DMS153 (cell line): ENCODE measurements around the gene PIKFYVE.
"Not testable (repeated sequence)": the region's sequence is repeated elsewhere in the genome, so short reads cannot be mapped to it uniquely, and the experiment has no call there.

ENCODE experiments used
- DNase-seq: peaks from one replicate; lab custom pipeline; 2025; lab: John Stamatoyannopoulos, UW

The PIKFYVE gene

DNA sequence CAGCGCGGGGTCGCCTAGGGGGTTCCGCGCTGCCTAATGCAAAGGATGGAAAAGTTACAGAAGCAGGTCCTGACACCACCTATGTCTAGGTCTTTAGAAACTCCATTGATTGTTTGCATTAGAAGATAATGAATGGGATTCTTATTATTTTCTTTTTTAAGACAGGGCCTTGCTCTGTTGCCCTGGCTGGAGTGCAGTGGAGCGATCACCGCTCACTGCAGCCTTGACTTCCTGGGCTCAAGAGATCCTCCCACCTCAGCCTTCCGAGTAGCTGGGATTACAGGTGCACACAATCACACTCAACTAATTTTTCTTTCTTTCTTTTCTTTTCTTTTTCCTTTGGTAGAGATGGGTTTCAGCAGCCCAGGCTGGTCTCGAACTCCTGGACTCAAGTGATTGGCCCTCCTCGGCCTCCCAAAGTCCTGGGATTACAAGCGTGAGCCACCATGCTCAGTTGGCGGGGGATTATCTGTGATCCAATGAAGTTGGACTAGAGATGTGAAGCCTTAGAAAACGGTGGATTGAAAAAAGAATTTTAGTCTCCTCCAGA, 10.4 kb upstream of the PIKFYVE start:
- no peak for DNase-seq

DNA sequence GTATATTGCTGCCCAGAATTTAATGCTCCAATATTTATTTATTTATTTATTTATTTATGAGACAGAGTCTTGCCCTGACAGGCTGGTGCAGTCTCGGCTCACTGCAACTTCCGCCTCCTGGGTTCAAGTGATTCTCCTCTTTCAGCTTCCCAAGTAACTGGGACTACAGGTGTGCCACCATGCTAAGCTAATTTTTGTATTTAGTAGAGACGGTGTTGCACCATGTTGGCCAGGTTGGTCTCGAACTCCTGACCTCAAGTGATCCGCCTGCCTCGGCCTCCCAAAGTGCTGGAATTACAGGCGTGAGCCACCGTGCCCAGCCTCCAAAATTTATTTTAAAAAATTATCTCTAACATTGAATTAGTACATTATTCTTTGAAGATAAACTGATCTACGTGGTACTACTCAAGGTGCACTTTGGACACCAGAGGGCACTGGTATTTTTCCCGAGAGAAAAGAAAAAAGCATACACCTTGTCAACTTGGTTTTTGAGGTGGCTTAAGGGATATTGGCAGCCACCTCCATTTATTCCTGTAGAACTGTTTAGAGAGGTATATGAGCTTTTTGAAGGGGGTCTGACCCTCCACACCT, 9.8 kb upstream of the PIKFYVE start:
- no peak for DNase-seq

DNA sequence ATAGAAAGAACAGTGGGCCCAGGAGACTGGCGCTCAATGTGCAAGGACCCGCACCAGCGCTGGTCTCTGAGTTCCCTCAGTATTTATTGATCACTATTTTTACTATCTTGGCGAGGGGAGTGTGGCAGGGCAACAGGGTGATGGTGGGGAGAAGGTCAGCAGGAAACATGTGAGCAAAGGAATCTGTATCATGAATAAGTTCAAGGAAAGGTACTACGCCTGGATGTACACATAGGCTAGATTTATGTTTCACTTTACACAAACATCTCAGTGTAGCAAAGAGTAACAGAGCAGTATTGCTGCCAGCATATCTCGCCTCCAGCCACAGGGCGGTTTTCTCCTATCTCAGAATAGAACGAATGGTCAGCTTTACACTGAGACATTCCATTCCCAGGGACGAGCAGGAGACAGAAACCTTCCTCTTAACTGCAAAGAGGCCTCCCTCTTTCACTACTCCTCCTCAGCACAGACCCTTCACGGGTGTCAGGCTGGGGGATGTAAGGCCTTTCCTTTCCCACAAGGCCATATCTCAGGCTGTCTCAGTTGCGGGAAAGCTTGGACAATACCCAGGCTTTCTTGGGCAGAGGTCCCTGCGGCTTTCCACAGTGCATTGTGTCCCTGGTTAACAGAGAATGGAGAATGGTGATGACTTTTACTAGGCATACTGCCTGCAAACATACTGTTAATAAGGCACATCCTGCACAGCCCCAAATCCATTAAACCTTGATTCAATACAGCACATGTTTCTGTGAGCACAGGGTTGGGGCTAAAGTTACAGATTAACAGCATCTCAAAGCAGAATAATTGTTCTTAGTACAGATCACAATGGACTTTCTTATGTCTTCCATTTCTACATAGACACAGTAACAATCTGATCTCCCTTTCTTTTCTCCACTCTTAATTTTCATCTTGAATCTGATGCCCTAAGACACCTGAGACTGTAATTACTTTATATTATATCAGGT, 8.9 kb upstream of the PIKFYVE start:
- not testable (repeated sequence) for DNase-seq

DNA sequence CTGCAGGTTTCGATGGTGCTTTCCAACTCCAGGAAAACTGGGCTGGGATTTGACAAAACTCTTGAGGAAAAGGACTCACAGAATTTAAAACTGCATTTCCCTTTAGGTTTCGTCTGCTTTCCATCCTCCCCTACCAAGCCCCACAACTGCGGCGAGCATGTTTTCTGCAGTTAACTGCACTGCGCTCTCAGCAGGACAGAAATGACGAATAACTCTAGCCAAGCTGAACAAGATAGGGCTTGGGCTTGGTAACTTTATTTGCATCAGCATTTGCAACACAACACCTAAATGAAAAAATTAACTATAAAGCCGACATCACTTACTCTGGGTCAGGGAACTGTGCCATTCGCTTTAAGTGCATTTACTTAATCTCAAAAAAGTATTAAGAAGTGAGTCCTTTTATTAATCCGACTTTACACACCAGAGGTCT, 669 bp upstream of the PIKFYVE start:
- peak; percentile 35 for DNase-seq

DNA sequence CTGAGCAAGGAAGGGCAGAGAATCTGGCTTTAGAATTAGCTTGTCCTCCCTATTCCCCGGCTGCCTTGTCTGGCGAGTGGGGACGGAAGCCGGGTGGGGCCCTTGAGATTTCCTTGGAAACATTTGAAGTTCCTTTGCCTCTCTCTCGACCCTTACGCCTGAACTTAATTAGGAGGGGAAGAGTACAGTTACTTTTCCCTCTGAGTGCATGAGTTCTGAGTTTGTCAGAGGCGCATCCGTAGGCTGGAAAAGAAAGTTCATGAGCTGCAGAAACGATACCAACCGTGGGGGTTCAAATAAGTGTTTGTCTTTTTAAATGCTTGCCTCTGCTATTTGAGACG, 468 bp downstream of the PIKFYVE start:
- no peak for DNase-seq

DNA sequence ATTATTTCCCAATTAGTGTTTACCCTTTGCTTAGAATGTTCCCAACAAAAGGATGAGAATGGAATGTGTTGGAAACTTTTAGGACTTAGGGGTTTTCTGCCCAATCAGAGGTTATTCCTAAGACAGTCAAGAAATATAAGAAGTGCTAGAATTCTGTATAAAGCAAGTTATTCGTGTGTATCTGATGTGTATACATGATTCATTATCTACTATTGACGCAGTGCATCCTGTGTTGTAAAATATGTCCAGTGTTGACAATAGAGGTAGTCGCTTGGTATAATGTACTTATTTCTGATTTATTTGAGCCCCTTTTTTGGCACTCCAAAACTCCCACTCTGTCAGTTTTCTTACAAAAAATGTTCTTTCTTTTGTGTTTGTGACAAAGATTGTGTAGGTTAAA, 881 bp downstream of the PIKFYVE start:
- no peak for DNase-seq

DNA sequence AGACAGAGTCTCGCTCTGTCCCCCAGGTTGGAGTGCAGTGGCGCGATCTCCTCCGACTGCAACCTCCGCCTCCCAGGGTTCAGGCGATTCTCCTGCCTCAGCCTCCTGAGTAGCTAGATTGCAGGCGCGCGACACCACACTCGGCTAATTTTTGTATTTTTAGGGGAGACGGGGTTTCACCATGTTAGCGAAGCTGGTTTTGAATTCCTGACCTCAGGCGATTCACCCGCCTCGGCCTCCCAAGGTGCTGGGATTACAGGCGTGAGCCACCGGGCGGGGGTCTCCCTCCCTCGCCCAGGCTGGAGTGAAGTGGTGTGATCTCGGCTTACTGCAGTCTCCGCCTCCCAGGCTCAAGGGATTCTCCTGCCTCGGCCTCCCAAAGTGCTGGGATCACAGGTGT, 1.5 kb downstream of the PIKFYVE start:
- DNase-seq: not testable (repeated sequence)

DNA sequence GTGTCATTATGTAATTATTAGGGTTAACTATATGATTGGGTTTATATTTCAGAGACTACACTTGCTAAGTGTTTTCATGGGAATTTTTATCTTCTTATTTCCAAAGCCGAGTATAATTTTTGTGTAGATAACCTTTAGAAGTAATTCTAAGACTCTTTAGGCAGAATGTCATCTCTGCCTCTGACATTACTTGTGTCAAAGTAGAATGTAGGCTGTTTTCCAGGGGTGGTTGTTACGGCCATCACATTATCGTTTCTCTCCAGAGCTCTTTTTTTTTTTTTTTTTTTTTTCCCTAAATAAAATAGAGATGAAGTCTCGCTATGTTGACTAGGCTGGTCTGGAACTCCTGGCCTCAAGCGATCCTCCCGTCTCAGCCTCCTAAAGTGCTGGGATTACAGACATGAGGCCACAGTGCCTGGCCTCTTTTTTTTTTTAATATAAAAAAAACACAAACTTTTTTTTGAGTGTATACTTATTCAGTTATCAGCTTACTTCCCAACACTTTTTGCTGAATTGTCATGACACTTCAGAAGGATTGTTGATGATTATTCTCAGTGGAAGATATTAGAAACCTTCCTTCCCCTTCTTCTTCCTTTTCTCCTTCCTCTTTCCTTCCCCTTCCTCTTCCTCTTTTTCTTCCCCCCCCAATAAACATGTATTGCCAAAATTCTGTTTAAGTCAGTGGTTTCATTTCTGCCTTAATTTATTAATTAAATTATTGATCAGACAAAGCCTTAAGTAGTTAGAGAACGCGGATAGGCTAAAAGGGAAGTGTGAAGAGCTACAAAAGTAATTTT, 2.3 kb downstream of the PIKFYVE start:
- DNase-seq: no peak

DNA sequence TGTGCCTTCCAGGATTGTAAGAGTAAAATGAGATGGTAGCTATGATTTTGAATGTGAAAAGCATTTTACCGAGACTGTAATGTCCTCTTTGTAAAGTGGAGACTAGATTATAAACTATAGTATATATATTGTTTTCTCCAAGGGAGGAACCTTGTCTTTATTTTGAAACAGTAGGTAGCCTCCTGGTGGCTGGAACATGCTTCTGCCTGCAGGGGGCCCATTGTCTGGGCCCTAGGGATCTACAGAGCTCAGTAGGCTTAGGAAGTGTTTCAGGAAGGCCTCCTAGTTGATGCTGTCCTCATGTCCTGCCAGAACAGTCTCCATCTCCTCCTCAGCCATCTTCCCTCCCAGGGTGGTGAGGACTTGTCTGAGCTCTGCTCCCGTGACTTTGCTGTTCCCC, 3.0 kb downstream of the PIKFYVE start:
- no peak for DNase-seq

DNA sequence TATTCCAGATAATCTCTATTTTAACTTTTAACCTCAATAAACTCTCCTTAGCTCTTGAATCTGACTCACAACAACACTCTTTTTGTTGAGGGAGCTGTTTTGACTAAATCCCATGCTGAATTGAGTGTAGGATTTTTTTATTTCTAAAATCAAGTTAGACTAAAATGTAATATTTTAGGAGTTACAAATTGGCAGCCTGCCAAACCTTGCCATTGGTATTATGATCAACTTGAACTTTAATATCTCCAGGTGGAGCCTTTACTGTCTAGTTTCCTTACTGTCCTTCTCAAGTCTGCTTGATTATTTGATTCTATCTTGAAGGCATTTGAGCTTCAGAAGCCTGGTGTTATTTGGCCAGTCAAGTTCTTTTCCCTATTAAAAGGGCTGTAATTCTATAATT, 8.7 kb downstream of the PIKFYVE start:
- no peak for DNase-seq

DNA sequence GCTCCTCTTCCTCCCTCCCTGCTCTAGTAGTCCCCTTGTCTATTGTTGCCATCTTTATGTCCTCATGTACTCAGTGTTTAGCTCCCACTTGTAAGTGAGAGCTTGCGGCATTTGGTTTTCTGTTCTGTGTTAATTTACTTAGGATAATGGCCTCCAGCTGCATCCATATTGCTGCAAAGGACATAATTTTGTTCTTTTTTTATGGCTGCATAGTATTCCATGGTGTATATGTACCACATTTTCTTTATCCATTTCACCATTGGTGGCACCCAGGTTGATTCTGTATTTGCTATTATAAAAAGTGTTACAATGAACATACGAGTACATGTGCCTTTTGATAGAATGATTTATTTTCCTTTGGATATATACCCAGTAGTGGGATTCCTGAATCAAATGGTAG, 12.5 kb downstream of the PIKFYVE start:
- DNase-seq: no peak

DNA sequence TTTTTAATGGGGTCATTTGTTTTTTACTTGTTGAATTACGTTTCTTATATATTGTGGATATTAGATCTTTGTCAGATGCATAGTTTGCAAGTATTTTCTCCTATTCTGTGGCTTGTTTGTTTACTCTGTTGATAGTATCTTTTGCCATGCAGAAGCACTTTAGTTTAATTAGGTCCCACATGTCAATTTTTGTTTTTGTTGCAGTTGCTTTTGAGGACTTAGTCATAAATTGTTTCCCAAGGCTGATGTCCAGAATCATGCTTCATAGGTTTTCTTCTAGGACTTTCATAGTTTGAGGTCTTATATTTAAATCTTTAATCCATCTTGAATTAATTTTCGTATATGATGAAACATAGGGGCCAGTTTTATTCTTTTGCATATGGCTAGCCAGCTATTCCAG, 13.2 kb downstream of the PIKFYVE start:
- DNase-seq: no peak

DNA sequence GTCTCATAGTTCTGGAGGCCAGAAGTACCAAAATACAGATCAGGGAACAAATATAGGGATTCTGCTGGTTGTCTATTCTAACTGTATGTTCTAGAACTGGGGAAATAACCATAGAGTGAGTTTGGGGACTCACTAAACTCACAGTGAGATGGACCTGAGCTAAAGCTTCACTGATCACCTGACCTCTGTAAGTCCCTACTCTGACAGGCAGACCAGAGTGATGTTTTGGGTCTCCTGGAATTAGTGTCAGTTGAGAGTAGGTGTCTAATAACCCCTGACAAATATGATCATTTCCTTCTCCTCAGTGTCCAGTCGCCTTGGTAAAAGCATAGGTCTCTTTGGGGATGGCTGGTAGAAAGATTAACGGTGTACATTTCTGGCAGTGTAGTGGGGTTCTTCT, 14.2 kb downstream of the PIKFYVE start:
- DNase-seq: no peak

DNA sequence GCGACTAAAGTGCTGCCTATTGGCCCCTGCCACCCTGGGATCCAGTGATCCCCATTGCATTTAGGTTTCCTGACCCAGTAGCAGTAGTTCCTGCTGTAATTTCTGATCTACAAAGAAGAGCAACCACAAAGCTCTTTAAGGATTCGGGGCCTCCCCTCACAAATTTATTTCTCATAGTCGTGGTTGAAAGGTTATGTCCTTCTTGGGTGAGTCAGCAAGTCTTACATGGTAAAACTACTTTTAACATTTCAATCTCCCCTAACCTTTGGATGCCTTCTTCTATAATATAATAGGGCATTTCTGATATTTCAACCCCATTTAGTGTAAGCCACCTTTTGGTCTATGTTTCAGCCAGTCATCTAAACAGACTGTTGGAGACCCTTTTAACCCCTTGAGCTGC, 14.9 kb downstream of the PIKFYVE start:
- no peak for DNase-seq

DNA sequence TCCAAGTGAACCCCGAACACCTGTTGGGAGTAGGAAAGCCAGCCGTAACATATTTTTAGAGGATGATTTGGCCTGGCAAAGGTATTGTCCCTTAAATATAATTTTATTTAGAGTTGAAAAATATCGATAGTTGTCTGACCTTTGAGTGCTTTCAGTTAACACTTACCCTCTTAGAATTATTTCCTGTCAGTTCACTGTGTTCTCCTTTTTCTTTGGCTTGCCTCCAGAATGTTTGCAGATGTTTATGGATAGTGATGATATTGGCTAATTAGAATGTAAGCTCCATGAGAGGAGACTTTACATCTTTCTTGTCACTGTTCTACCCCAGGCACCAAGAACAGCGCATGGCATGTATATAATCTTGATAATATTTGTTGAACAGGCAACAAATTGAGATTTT, 19.8 kb downstream of the PIKFYVE start:
- no peak for DNase-seq

DNA sequence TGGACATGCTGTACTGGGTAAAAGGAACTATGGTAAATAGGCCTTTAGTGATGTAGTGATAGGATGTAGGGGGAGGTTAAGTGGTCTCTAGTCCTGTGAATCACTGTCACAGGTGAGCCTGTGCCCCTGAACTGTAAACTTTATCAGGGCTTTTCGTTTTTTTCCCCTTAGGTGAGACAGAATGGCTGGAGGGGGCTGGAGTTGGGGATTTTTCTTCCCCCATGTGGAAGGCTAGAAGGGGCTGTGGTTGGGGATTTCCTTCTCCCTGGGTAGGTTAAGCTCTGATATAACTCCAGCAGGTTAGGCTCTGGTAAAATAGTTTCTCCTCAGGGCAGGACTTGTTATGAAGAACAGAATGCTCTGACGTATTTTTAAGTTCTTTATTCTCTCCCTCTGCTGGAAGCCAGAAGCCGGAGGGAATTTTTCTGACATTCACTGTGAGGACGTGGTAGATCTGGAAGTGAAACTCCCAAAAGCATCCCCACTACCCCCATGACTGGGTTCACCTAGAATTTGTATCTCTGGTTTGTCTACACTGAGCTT, 28.5 kb downstream of the PIKFYVE start:
- DNase-seq: no peak

DNA sequence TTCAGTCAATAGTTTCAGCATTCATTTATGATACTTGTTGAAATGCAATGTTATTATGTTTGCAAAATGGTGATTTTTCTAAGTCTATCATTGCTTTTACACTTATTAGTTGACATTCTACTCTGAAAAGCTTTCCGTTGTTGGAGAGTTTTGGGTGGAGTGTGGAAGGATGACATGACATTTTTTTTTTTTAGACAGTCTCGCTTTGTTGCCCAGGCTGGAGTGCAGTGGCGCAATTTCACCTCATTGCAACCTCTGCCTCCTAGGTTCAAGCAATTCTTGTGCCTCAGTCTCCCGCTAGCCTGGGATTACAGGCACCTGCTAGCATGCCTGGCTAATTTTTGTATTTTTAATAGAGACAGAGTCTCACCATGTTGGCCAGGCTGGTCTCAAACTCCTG, 29.8 kb downstream of the PIKFYVE start:
- DNase-seq: no peak

DNA sequence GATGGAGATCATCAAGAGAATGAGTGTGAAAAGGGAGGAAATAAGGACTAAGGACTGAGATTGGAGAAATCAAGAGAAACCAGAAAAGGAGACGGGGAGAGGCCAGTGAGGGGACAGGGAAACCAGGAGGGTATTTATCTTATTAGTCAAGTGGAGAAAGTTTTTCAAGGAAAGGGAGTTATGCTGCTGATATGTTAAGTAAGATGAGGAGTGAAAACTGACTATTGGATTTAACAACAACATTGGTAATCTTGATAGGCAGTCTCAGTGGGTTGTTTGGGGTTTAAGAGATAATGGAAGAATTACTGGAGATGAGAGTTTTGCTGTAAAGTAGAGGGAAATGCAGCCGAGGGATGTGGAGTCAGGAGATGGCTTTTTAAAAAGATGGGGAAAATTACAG, 30.6 kb downstream of the PIKFYVE start:
- DNase-seq: no peak

DNA sequence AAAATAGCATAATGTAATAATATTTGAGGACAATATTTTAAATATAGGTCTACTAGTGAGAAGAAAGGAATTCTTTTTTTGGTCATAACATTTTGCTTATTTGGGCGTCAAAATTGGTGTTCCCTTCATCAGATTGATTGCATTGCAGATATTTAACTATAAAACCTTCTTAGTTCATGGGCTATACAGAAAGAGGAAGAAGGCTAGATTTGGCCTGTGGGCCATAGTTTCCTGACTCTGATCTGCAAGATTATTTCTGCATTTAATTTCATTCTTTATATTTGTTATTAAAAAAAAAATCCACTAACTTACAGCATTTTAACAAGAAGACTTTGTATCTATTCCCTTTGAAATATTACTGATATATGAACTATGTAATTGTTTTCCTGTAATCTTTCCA, 31.9 kb downstream of the PIKFYVE start:
- DNase-seq: no peak

DNA sequence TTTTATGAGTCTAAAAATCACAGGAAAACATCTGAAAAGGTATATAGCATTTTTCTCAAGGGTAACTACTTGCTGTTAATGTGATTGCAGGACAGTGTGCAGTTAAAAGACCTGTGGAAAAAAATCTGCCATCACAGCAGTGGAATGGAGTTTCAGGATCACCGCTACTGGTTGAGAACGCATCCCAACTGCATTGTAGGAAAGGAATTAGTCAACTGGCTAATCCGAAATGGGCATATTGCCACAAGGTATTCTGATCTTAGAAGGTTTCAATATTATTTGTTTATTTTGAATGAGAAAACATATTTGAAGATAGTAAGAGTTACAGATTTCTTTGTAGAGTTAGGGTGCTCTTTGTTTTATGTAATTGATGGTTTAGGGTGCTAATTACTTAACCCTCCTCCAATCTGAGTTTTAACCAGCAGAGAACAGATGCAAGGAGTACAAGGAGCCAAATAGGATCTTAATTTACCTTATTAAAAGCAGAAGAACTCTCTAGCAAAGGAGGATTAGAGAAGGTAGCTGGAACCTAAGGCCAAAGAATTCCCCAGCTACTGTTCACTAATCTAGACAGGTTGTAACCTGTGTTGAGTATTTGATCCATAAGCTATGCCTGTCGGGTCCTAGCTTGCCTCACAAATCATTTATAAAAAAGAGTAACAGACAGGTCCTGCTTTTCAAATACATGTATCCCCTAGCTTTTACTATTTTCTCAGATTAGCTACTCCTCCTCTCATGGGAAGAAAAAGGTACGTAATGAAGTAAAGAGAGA, 35.0 kb downstream of the PIKFYVE start:
- DNase-seq: no peak

DNA sequence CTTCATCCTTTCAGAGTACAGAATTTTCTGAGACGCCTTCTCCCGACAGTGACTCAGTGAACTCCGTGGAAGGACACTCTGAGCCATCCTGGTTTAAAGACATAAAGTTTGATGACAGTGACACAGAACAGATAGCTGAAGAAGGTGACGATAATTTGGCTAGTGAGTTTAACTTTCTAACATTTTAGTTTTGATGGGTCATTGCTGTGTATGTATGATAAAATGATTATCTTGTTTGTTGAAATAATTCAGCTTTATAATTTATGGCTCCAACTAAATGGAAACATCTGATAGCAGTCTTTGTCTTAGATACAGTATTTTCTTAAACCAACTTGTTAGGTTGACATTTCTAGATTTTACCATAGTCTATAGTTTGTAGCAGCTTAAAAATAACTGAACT, 38.1 kb downstream of the PIKFYVE start:
- DNase-seq: no peak

DNA sequence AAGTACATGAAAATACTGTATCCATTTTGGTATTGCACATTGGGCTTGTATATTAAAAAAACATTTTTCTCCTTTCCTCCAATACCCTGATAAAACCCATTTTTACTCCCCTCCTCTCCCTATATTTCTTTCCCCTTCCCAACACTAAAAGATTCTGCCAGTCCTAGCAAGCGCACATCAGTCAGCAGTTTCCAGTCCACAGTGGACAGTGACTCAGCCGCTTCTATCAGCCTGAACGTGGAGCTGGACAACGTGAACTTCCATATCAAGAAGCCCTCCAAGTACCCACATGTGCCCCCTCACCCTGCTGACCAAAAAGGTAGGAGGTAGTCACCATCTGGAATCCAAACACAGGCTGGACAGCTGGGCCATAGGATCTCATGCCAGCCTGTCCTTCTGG, 38.6 kb downstream of the PIKFYVE start:
- DNase-seq: no peak
